Frontal cortex (tissue), 4 donors: ENCODE measurements around the gene FANCF. TPM values are rescaled to one million over a fixed set of nuclear protein-coding genes. Genes with fewer than 3 reads are reported as not detected.
A peak's percentile ranks its signal among the peaks of the same experiment; 100 is the strongest.

Experiments used
- DNase-seq, 2 donors: peaks; one replicate each; pipeline ENCODE4 v3.0.0; 2012; ENCODE audit warnings: low spot score in 2 of 2
- FAIRE-seq: peaks from 2 replicates; lab custom pipeline; 2012; peaks lifted over from hg19 to GRCh38; lab: Jason Lieb, UNC
- total RNA-seq: library from RNA; depleted of rRNA; stranded (reverse); fragments of >200 nt; gene quantifications from one replicate; pipeline ENCODE4 v1.2.3, GENCODE V29; 2014
- donor health status: control.
- donor health status: control.
- donor health status: control.

The FANCF gene
- total RNA-seq, 1 donor from 2014 or later, result 35.1 TPM

- DNase-seq (no peak), FAIRE-seq (no peak)
Measured at GRCh38 chr11:22627421-22627820, 1.8 kb upstream of the FANCF start.

- DNase-seq (no peak), FAIRE-seq (no peak)
Measured at GRCh38 chr11:22626573-22627239, 1.1 kb upstream of the FANCF start.

DNA sequence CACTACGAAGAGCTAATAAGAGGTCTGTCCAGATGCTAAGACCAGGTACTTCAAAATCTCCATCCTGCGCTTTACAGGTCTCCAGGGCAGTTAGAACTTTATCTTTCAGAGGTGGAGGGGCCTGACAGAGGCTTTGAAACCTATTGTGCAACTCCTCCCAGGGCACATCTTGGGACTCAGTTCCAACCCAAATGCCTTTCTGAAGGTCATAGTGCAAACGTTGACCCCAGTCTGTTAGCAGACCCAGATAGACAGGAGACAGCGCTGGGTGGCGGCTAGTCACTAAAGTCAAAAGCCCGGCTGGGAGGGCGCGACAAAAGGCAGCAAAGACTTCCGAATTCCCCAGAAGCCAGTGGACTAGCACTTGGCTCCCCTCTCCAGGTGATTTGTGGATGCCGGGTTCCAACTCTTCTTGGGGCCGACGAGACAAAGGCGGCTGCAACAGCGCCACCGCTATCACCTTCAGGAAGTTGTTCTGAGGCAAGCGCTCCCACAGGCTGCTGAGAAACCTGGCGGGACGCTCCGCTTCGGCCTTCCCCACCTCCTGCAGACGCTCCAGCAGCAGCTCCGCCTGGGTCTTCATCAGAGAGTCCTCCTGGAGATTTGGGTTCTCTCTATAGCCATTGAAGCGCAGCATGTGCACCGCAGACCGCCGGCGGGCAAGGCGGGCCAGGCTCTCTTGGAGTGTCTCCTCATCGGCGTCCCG is 728 bp downstream of the FANCF start:
- DNase-seq (peak in 1 of 2 donors; percentile 30), FAIRE-seq (no peak)

DNA sequence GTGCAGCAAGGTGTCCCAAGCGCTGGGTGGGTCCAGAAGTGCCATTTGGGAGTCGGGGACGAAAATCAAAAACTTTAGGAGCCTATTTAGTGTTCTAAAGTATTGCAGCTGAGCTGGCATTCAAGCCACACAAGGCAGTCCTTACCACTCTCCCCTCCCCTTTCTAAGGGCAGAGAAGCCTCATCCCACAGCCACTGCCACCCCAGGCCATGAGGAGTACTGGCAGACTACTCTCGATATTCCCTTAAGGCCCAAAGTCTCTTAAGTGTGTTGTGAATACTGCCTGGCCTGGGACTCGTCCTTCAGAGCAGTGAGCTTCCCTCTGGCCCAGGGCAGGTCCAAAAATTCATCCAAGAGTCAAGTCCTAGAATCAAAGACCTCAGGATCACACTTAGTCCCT is 7.8 kb downstream of the FANCF start:
- FAIRE-seq (no peak), DNase-seq (no peak)

DNA sequence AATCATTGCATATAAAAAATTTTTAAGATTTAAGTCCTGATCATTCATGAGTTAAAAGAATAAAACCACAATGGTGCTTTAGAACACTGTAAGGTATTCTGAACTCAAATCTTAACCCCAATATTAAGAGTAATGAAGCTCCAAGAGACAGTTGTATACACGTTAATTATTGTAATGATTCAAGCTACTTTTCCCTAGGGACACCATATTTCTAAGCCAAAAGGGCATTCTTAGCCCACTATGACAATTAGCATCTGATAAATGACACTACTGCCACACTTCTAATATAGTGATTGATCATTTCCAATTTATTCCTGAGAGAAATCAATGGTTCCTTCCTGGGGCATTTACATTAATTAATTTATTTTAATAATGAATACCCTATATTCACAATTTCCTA is 21.7 kb downstream of the FANCF start:
- DNase-seq (no peak), FAIRE-seq (no peak)

DNA sequence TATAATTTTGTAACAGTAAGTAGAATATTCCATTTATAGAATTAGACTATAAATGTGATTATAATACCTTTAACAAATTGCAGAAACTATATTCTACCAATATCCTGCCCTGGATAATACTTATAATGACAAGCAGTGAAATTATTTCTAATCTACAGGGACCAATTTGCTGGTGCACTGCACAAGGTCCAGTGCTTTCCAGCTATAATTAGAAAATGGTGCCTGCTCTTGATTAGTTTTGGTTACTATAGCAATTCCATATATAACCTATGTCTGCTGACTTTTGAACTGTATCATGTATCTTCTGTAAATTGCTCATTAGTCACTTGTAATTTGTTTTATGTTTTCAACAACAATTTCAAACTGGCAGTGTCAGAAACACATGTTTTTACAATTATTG is 23.1 kb downstream of the FANCF start:
- DNase-seq, result no peak
- no peak for FAIRE-seq

DNA sequence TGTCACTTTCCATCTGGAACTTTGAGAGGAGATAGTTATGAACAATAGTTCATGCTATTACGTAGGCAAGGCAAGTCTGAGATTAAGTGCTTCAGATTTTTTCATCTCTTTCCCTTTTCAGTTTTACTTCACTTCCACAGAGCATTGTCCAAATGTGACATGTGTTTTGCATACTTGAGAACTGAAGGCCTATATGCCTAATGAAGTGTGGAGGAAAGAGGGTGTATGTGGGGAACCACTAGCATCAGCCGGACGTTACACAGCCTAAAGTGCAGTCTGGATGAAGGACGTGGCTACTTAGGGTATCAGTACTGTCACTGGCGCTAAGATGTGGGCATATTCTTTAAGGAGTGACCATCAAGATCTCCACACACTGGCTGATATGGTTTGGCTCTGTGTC is 26.2 kb downstream of the FANCF start:
- FAIRE-seq (no peak), DNase-seq (no peak)

DNA sequence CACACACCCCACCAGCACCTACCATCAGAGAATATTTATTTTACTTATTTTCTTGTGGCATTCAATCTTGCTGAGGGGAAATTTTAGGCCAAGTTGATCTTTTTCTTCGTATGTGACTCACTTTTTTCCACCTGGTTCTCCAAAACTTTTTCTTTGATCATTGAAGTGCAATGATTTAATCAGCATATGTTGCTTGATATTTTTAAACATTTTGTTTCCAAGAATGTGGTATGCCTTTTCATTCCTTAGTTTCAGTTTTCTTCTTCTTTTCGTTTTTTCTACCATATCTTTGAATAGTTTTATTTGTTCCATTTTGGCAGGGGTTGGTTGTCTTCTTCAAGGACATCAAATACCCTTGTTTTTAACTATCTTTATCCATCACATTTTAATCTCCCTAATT is 28.6 kb downstream of the FANCF start:
- DNase-seq (no peak), FAIRE-seq (no peak)

- FAIRE-seq, result no peak
- DNase-seq, result no peak
Measured at GRCh38 chr11:22584976-22585375, 40.6 kb downstream of the FANCF start.

- DNase-seq (no peak), FAIRE-seq (no peak)
Measured at GRCh38 chr11:22583963-22584492, 41.6 kb downstream of the FANCF start.

DNA sequence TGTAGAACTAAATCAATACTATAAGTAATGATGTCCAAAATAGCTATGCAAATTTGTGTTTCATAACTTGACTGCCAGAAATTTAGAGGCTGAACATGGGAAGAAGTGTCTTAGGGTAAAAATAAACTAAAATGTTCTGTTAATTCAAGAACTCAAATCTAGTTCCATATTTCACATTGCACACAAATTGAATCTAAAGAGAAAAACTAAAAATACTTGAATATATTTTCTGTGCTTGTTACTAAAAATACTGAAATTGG is 43.5 kb downstream of the FANCF start:
- DNase-seq, result no peak

GRCh38 chr11:22581354-22582150 is 44.1 kb downstream of the FANCF start:
- FAIRE-seq, result no peak
- DNase-seq, result no peak

More for the DNA sequence above, 43.5 kb downstream of the FANCF start:
- no peak for FAIRE-seq

DNA sequence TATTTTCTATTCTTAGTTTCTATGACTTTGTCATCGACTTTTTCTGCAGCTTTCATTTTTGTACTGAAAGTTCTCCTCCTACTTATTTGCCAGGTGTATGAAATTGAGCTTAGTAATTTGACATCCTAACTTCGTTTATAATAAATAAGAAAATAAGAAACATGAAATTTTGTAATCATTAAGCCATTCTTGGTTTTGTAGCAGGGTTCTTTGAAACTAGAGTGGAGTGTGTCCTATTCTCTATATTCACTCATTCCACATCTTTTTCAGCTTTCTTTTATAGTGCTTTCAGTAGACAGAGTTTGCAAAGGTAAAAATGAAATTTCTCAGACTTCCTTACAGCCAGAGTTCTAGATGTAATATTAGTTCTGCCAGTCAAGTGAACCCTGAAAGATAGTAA is 47.8 kb downstream of the FANCF start:
- FAIRE-seq (no peak), DNase-seq (no peak)

Other genes starting within 250 kb of the FANCF start
- 8.6 TPM for gene GAS2, start 40.8 kb upstream of the FANCF start, total RNA-seq
- gene SVIP, start 204.0 kb upstream of the FANCF start, total RNA-seq, result 2.9 TPM
- not detected for gene CCDC179, start 234.7 kb upstream of the FANCF start, total RNA-seq